ENCODE data around the gene LRRC61.

- no peak for TF ChIP-seq CTCF (conservative IDR thresholded peaks at IDR 0.05; ENCODE audit: low read depth, low read length)
- no peak for TF ChIP-seq EZH2 (IDR thresholded peaks at IDR 0.05; ENCODE audit: borderline replicate concordance, low read depth, low read length, poor library complexity, severe bottlenecking)
Observed at GRCh38 chr7:150360363-150361058, 37.4 kb downstream of the LRRC61 start.
